Prostate gland (tissue), 2 donors: ENCODE data around the gene MIOS. TPM values are rescaled to one million over a fixed set of nuclear protein-coding genes. Genes with fewer than 3 reads are reported as not detected.

ENCODE experiments used
- DNase-seq: peaks from one replicate; pipeline ENCODE4 v3.0.0-alpha.2; 2019; ENCODE audit warnings: low spot score
- H3K27ac ChIP-seq, 2 donors: fragments of 200-600 bp; sonication (generic); 2 replicates each; pipeline ENCODE4 v1.5.1; 2017 to 2019
- H3K27me3 ChIP-seq: fragments of 200-600 bp; sonication (generic); replicated peaks from 2 replicates; pipeline ENCODE4 v1.5.1; 2019; ENCODE audit not compliant: insufficient read depth
- H3K36me3 ChIP-seq, 2 donors: fragments of 200-600 bp; sonication (generic); 1 replicate in 1 of 2; 2 replicates in 1 of 2; pipeline versions ENCODE4 v1.5.1 to v1.8.1; 2017 to 2019
- H3K4me1 ChIP-seq: fragments of 200-600 bp; sonication (generic); replicated peaks from 2 replicates; pipeline ENCODE4 v1.5.1; 2019
- H3K4me3 ChIP-seq, 2 donors: fragments of 200-600 bp; sonication (generic); 2 replicates each; pipeline ENCODE4 v1.5.1; 2017 to 2019
- H3K9me3 ChIP-seq: fragments of 200-600 bp; sonication (generic); 2 replicates; pipeline ENCODE4 v1.5.1; 2017
- CTCF ChIP-seq, 4 experiments: fragments of 200-600 bp in 2 of 4; fragments of 450-650 bp in 2 of 4; sonication (generic) in 2 of 4; IDR thresholded peaks; 1 replicate in 3 of 4; 2 replicates in 1 of 4; pipeline ENCODE4 v1.5.1; 2016 to 2019; ENCODE audit warnings: antibody characterized with exemption in 4 of 4, mild to moderate bottlenecking in 2 of 4, moderate library complexity in 2 of 4
- POLR2A ChIP-seq: fragments of 450-650 bp; IDR thresholded peaks from one replicate; pipeline ENCODE4 v1.6.1; 2016; ENCODE audit warnings: antibody characterized with exemption, mild to moderate bottlenecking
- POLR2AphosphoS5 ChIP-seq: sonication (generic); formaldehyde crosslinking; IDR thresholded peaks from one replicate; pipeline ENCODE4 v1.6.1; 2017; ENCODE audit warnings: antibody characterized with exemption
- WGBS: methylation state at CpG from one replicate; pipeline ENCODE4 v1.1.5; 2018; 5-methylcytosine and 5-hydroxymethylcytosine counted together
- intact Hi-C: fragments of 100-400 bp; cut with DNase I; formaldehyde crosslinking; loops from one replicate; pipeline ENCODE4 v1.14.2; 2022
- total RNA-seq, 2 donors: library from RNA; depleted of rRNA; stranded (reverse); fragments of >200 nt; gene quantifications; one replicate each; pipeline ENCODE4 v1.1.0, GENCODE V29; 2016

Gene MIOS
- total RNA-seq, 2 donors from 2014 or later: 52.3 to 85.6 TPM

- TF ChIP-seq POLR2AphosphoS5 (no peak), POLR2A (no peak), CTCF (IDR thresholded peaks at IDR 0.05) (no peak)
- Histone ChIP-seq H3K27ac (no peak overlapping the region), H3K9me3 (no peaks in the 10 kb centered on the region), H3K27me3 (no peaks in the 10 kb centered on the region), H3K4me1 (no peaks in the 10 kb centered on the region), H3K36me3 (no peaks in the 10 kb centered on the region), H3K4me3 (no peak overlapping the region)
- intact Hi-C loops: no loop called here
- 77% methylated on average over 3 of the region's 3 CpGs for WGBS
- DNase-seq: no peak
These were observed 44.3 kb upstream of the MIOS start for GRCh38 chr7:7522421-7522820.

DNA sequence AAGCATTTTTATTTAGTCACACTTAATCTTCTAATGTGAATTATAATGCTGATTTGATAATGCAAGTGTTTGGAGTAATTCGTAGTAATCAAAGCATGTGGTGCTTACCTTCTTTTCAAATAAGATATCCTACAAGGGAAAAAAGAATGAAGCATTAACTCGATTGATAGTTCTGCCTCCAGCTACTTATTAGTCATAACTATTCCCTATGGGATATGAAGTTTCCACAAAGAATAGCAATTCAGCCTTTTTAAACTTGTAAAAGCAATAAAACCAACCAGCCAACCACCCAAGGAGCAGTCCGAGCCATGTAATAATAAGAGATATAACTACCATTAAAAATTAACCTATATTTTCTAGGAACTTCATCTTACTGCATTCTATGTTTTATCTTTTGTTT is 42.6 kb upstream of the MIOS start:
- H3K27ac ChIP-seq: no peak overlapping the region
- no peaks in the 10 kb centered on the region for H3K9me3 ChIP-seq
- no peak for DNase-seq
- H3K27me3 ChIP-seq: no peaks in the 10 kb centered on the region
- 73% methylated on average over 3 of the region's 3 CpGs for WGBS
- no peak for TF ChIP-seq POLR2AphosphoS5
- TF ChIP-seq CTCF (IDR thresholded peaks at IDR 0.05): no peak
- TF ChIP-seq POLR2A: no peak
- intact Hi-C loops: no loop called here
- no peak overlapping the region for H3K4me3 ChIP-seq
- no peaks in the 10 kb centered on the region for H3K36me3 ChIP-seq
- H3K4me1 ChIP-seq: no peaks in the 10 kb centered on the region

DNA sequence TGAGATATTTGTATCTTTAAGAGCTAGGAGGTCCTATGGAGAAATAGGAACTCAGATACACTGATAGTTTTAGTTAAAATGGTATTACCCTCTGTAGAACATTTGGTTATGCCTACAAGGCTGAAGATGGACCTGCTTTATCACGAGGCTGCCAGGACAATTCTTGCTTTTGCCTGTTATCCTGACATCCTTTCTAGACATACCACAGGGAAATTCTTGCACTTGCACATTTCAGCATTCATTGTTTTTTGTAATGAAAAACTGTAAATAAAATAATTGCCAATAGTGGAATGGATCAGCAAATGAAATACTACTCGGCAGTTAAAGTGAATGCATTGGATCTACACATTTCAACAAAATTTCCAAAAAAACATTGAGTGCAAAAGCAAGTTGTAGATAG is 40.7 kb upstream of the MIOS start:
- no peaks in the 10 kb centered on the region for H3K9me3 ChIP-seq
- WGBS: 99% methylated on average over 2 of the region's 2 CpGs
- no peaks in the 10 kb centered on the region for H3K36me3 ChIP-seq
- no peak overlapping the region for H3K27ac ChIP-seq
- H3K4me1 ChIP-seq: no peaks in the 10 kb centered on the region
- DNase-seq: no peak
- intact Hi-C loops: no loop called here
- H3K4me3 ChIP-seq: no peak overlapping the region
- H3K27me3 ChIP-seq: no peaks in the 10 kb centered on the region
- no peak for TF ChIP-seq CTCF (IDR thresholded peaks at IDR 0.05)

DNA sequence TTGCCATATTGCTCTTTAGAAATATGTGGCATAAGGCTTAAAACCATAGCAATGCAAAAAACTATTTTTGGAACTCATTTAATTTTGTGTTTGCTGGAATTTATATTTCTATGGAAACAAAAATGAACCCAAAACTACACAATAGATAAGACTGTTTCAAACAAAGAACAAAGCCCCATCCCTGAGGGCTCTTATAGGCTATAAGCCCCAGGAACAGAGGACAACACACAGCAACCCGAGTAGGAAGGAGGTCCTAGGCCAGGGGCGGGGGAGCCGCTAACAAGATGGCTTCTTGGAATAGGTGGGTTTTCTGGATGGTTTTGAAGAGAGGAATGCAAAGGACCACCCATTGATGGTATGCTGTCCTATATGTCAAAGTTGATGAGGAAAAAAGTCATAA is 39.6 kb upstream of the MIOS start:
- no peak overlapping the region for H3K27ac ChIP-seq
- WGBS: 92% methylated on average over 3 of the region's 3 CpGs
- DNase-seq: no peak
- H3K9me3 ChIP-seq: no peaks in the 10 kb centered on the region
- H3K4me3 ChIP-seq: no peak overlapping the region
- TF ChIP-seq CTCF (IDR thresholded peaks at IDR 0.05) (no peak), POLR2AphosphoS5 (no peak), POLR2A (no peak)
- intact Hi-C loops: no loop called here
- no peaks in the 10 kb centered on the region for H3K36me3 ChIP-seq
- no peaks in the 10 kb centered on the region for H3K27me3 ChIP-seq
- H3K4me1 ChIP-seq: no peaks in the 10 kb centered on the region

DNA sequence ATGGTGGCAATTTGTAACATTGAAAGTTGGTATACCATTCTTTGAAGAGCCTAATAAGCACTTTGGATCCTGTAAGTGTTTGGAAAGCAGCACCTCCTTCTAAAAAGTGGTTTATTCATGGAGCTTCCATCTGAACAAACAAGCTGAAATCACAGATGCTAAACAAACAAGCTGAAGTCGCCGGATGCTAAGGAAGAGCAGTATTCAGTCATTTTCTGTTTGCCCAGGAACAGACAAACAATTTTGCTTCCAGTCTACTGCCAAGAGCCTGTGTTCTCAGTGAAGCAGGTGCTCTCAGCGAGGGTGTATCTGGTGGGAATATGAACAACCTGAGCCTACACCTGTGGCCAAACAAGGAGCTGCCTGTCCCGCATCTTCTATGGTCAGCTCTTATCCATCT is 37.4 kb upstream of the MIOS start:
- TF ChIP-seq CTCF (IDR thresholded peaks at IDR 0.05): no peak
- TF ChIP-seq POLR2AphosphoS5: peak; percentile 67
- DNase-seq: peak; percentile 13
- Histone ChIP-seq H3K4me3 (no peak overlapping the region), H3K36me3 (no peaks in the 10 kb centered on the region), H3K9me3 (no peaks in the 10 kb centered on the region), H3K27me3 (no peaks in the 10 kb centered on the region), H3K4me1 (no peaks in the 10 kb centered on the region), H3K27ac (no peak overlapping the region)
- intact Hi-C loops: no loop called here
- WGBS: 39% methylated on average over 4 of the region's 4 CpGs
